ENCODE results near the gene TGFB3.

The TGFB3 gene

GRCh38 chr14:75989134-75989533 is 7.3 kb upstream of the TGFB3 start:
- no peaks in the 10 kb centered on the region for H3K79me2 ChIP-seq (ENCODE audit: insufficient read depth, low read length)
- no peak for TF ChIP-seq EZH2phosphoT487 (conservative IDR thresholded peaks at IDR 0.05; ENCODE audit: low read length)
- TF ChIP-seq, protein P1, sequence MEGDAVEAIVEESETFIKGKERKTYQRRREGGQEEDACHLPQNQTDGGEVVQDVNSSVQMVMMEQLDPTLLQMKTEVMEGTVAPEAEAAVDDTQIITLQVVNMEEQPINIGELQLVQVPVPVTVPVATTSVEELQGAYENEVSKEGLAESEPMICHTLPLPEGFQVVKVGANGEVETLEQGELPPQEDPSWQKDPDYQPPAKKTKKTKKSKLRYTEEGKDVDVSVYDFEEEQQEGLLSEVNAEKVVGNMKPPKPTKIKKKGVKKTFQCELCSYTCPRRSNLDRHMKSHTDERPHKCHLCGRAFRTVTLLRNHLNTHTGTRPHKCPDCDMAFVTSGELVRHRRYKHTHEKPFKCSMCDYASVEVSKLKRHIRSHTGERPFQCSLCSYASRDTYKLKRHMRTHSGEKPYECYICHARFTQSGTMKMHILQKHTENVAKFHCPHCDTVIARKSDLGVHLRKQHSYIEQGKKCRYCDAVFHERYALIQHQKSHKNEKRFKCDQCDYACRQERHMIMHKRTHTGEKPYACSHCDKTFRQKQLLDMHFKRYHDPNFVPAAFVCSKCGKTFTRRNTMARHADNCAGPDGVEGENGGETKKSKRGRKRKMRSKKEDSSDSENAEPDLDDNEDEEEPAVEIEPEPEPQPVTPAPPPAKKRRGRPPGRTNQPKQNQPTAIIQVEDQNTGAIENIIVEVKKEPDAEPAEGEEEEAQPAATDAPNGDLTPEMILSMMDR (IDR thresholded peaks at IDR 0.05; ENCODE audit: insufficient read depth, low read length, poor library complexity, severe bottlenecking), result no peak
- H3K27ac ChIP-seq (ENCODE audit: low read depth, low read length), result no peak overlapping the region
- H3F3A ChIP-seq (ENCODE audit: insufficient read depth), result no peaks in the 10 kb centered on the region
- H2AFZ ChIP-seq (ENCODE audit: low read depth, low read length, severe bottlenecking), result no peak overlapping the region
- H3K27me3 ChIP-seq (ENCODE audit: low read length), result no peaks in the 10 kb centered on the region
- no peak overlapping the region for H3K9ac ChIP-seq (ENCODE audit: low read length)
- no peaks in the 10 kb centered on the region for H3K36me3 ChIP-seq (ENCODE audit: low read length)
- H3K4me2 ChIP-seq (ENCODE audit: low read depth, low read length, poor library complexity, severe bottlenecking), result no peak overlapping the region
- no peaks in the 10 kb centered on the region for H4K20me1 ChIP-seq (ENCODE audit: low read depth, low read length)
- H3K9me2 ChIP-seq (replicated peaks; ENCODE audit: insufficient read depth, low read length), result no peaks in the 10 kb centered on the region
- no peak overlapping the region for H3K4me3 ChIP-seq (ENCODE audit: insufficient read depth, low read length, poor library complexity, severe bottlenecking)
- no peaks in the 10 kb centered on the region for H3K9me3 ChIP-seq (ENCODE audit: insufficient read depth, low read length)

DNA sequence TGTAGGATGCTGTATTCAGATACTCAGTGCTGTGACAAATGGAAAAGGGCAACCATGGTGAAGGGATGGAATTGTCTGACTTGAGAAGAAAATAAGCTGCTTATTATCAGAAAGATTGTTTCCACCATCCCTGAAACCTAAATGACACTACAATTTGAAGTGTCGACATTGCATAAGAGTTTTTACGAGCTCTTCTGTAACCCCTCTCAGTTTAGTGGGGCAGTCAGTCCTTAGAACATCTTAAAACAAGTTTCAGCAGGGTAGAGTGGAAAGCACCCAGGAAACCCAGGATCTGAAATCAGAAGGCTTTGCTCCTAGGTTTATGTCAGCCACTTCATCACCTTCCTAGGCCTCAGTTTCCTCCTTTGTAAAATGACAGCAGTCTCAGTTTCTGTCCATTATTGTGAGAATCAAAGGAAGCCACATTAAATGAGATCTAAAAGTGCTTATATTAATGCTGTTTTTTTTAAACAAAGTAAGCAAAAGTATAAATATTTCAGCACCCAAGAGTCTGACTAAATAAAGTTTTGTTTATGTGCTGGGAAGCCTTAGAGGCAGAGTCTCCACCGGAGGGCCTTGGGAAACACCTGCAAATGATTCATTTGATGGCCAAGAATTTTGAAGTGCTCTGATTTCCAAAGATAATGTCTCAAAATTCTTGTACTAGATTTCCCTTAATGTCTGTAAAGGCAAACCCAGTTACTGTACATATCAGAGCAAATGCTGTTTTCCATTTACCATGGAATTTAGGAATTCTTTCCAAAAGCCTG is 5.6 kb upstream of the TGFB3 start:
- H3F3A ChIP-seq (ENCODE audit: insufficient read depth), result no peaks in the 10 kb centered on the region
- H3K4me2 ChIP-seq (ENCODE audit: low read depth, low read length, poor library complexity, severe bottlenecking), result no peak overlapping the region
- no peaks in the 10 kb centered on the region for H4K20me1 ChIP-seq (ENCODE audit: low read depth, low read length)
- no peak overlapping the region for H2AFZ ChIP-seq (ENCODE audit: low read depth, low read length, severe bottlenecking)
- no peaks in the 10 kb centered on the region for H3K27me3 ChIP-seq (ENCODE audit: low read length)
- no peak overlapping the region for H3K4me3 ChIP-seq (ENCODE audit: insufficient read depth, low read length, poor library complexity, severe bottlenecking)
- no peak overlapping the region for H3K9ac ChIP-seq (ENCODE audit: low read length)
- no peaks in the 10 kb centered on the region for H3K36me3 ChIP-seq (ENCODE audit: low read length)
- no peaks in the 10 kb centered on the region for H3K79me2 ChIP-seq (ENCODE audit: insufficient read depth, low read length)
- no peaks in the 10 kb centered on the region for H3K9me3 ChIP-seq (ENCODE audit: insufficient read depth, low read length)
- no peak for TF ChIP-seq EZH2phosphoT487 (conservative IDR thresholded peaks at IDR 0.05; ENCODE audit: low read length)
- TF ChIP-seq, protein P1 (IDR thresholded peaks at IDR 0.05; ENCODE audit: insufficient read depth, low read length, poor library complexity, severe bottlenecking), result no peak
- no peak overlapping the region for H3K27ac ChIP-seq (ENCODE audit: low read depth, low read length)
- H3K9me2 ChIP-seq (replicated peaks; ENCODE audit: insufficient read depth, low read length), result no peaks in the 10 kb centered on the region

DNA sequence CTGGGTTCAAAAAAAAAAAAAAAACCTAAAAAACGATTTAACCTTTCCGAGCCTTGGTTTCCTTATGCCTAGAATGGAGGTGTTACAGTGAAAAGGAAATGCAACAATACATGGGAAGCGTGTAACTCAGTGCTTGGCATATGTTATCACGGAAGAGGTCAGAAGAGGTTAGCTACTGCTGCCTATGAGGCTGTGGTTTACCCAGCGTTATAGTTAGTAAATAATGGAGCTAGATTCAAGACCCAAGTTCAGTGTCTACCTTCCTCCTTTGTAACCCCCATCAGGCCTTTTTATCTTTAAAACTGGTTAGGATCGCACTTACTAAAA is 4.6 kb upstream of the TGFB3 start:
- Histone ChIP-seq H4K20me1 (ENCODE audit: low read depth, low read length) (no peaks in the 10 kb centered on the region), H3K36me3 (ENCODE audit: low read length) (no peaks in the 10 kb centered on the region), H3K9ac (ENCODE audit: low read length) (peak overlapping the region; percentile 61), H3F3A (ENCODE audit: insufficient read depth) (no peaks in the 10 kb centered on the region), H3K4me2 (ENCODE audit: low read depth, low read length, poor library complexity, severe bottlenecking) (peak overlapping the region; percentile 88), H3K27me3 (ENCODE audit: low read length) (no peaks in the 10 kb centered on the region), H3K9me2 (replicated peaks; ENCODE audit: insufficient read depth, low read length) (no peaks in the 10 kb centered on the region), H3K79me2 (ENCODE audit: insufficient read depth, low read length) (no peaks in the 10 kb centered on the region), H3K27ac (ENCODE audit: low read depth, low read length) (no peak overlapping the region), H3K4me3 (ENCODE audit: insufficient read depth, low read length, poor library complexity, severe bottlenecking) (peak overlapping the region; percentile 70), H2AFZ (ENCODE audit: low read depth, low read length, severe bottlenecking) (peak overlapping the region; percentile 91), H3K9me3 (ENCODE audit: insufficient read depth, low read length) (no peaks in the 10 kb centered on the region)
- no peak for TF ChIP-seq EZH2phosphoT487 (conservative IDR thresholded peaks at IDR 0.05; ENCODE audit: low read length)
- TF ChIP-seq, protein P1 (IDR thresholded peaks at IDR 0.05; ENCODE audit: insufficient read depth, low read length, poor library complexity, severe bottlenecking), result no peak
